Activated CD8-positive, alpha-beta T cell treated with anti-CD3 and anti-CD28 coated beads for 36 hours (primary cell): ENCODE data around the gene TESK2. TPM values are rescaled to one million over a fixed set of nuclear protein-coding genes. Genes with fewer than 3 reads are reported as not detected.
A peak's percentile ranks its signal among the peaks of the same experiment; 100 is the strongest.

Experiments
- ATAC-seq: fragments of 200-7000 bp; cut with Tn5 transposase; one replicate; pipeline ENCODE4 v1.10.0; 2021; ENCODE audit warnings: mild to moderate bottlenecking, moderate library complexity
- CTCF ChIA-PET: fragments of 350-600 bp; sonication (Branson Sonifier 250); formaldehyde crosslinking; loops from one replicate; lab custom pipeline; 2021; ENCODE audit warnings: antibody characterized with exemption; lab: Charles Lee
- POLR2A ChIA-PET: fragments of 350-600 bp; sonication (Branson Sonifier 250); formaldehyde crosslinking; loops from one replicate; lab custom pipeline; 2021; ENCODE audit warnings: antibody characterized with exemption; lab: Charles Lee
- DNase-seq: peaks from one replicate; pipeline ENCODE4 v3.0.0-alpha.2; 2020
- H3K27ac Mint-ChIP-seq: one replicate; pipeline ENCODE4 v1.8.0; 2021; ENCODE audit warnings: mild to moderate bottlenecking, mixed read lengths
- H3K27me3 Mint-ChIP-seq: one replicate; pipeline ENCODE4 v1.8.0; 2021; ENCODE audit warnings: mixed read lengths
- H3K36me3 Mint-ChIP-seq: one replicate; pipeline ENCODE4 v1.8.0; 2021; ENCODE audit warnings: low read depth, mixed read lengths
- H3K4me1 Mint-ChIP-seq: one replicate; pipeline ENCODE4 v1.8.0; 2021; ENCODE audit warnings: low read depth, mixed read lengths
- H3K4me3 Mint-ChIP-seq: one replicate; pipeline ENCODE4 v1.8.0; 2021; ENCODE audit warnings: mild to moderate bottlenecking, moderate library complexity, mixed read lengths
- H3K9me3 Mint-ChIP-seq: one replicate; pipeline ENCODE4 v1.8.0; 2021; ENCODE audit warnings: mixed read lengths
- CTCF ChIP-seq: fragments of 200-600 bp; IDR thresholded peaks from one replicate; pipeline ENCODE4 v1.8.0; 2022; ENCODE audit warnings: antibody characterized with exemption, mild to moderate bottlenecking
- intact Hi-C: fragments of 100-400 bp; cut with micrococcal nuclease; formaldehyde crosslinking; loops from one replicate; pipeline ENCODE4 v1.10.0; 2022
- total RNA-seq, 2 experiments: library from RNA; stranded (reverse); gene quantifications; one replicate each; pipeline ENCODE4 v1.2.3, GENCODE V29; 2021

The TESK2 gene
- total RNA-seq, 2 experiments from 2014 or later = 2.9 to 3.7 TPM

DNA sequence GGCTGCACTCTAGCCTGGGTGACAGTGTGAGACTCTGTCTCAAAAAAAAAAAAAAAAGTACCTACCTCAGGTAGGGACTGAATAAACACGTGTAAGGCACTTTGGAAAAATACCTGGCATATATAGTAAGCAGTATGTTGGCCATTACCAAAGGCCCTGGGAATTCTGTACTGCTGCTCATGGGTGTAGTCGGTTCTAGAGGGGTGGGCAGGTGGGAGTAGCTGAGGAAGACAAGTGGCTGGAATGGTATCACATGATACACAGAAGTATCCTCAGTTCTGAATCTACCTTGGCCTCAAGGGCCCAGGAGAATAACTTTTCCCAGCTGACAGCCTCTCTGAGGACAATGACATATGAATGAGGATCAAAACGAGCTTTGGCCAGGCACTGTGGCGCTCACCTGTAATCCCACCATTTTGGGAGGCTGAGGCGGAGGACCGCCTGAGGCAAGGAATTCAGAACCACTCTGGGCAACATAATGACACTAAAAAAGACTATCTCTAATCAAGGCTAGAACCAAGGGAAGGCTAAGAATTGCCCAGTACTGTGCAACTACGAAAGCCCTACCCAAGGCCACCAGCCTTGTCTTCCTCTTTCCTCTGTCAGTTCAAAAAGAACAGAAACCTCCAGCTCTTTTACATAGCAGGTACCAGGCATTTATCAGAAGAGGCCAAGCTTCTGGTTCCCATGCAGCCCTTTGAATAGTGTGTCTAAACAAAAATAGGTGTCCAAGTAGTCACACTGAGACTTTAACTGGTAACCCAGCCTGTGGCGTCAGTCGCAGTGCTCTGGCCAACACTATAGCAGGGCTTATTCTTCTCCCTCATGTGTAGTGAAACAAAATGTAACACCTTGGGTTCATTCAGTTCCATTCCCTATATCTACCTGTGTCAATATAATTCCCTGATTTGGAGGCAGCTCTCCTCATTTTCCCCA lies 19.3 kb upstream of the TESK2 start:
- POLR2A ChIA-PET = interaction anchor here (1.5 to 7.9 kb wide), 5 partner anchors 8 to 735 kb away, joined by 4 to 63 read pairs (median 14); partner anchors contain the start of genes AKR1A1, CCDC163, MMACHC and PRDX1
- H3K27me3 Mint-ChIP-seq = no peaks in the 10 kb centered on the region
- H3K4me1 Mint-ChIP-seq = peaks cover 2% of the 10 kb centered on the region
- DNase-seq (no peak), ATAC-seq (no peak)
- CTCF ChIA-PET = interaction anchor here (3.0 to 4.9 kb wide), 4 partner anchors 10 to 59 kb away, joined by 14 to 135 read pairs (median 25); partner anchors contain the start of genes CCDC163, MMACHC and PRDX1
- no peak overlapping the region for H3K4me3 Mint-ChIP-seq
- intact Hi-C loops = no loop called here
- no peak for TF ChIP-seq CTCF
- H3K27ac Mint-ChIP-seq = peak overlapping the region; percentile 20
- H3K36me3 Mint-ChIP-seq = peaks cover 53% of the 10 kb centered on the region
- H3K9me3 Mint-ChIP-seq = no peaks in the 10 kb centered on the region

DNA sequence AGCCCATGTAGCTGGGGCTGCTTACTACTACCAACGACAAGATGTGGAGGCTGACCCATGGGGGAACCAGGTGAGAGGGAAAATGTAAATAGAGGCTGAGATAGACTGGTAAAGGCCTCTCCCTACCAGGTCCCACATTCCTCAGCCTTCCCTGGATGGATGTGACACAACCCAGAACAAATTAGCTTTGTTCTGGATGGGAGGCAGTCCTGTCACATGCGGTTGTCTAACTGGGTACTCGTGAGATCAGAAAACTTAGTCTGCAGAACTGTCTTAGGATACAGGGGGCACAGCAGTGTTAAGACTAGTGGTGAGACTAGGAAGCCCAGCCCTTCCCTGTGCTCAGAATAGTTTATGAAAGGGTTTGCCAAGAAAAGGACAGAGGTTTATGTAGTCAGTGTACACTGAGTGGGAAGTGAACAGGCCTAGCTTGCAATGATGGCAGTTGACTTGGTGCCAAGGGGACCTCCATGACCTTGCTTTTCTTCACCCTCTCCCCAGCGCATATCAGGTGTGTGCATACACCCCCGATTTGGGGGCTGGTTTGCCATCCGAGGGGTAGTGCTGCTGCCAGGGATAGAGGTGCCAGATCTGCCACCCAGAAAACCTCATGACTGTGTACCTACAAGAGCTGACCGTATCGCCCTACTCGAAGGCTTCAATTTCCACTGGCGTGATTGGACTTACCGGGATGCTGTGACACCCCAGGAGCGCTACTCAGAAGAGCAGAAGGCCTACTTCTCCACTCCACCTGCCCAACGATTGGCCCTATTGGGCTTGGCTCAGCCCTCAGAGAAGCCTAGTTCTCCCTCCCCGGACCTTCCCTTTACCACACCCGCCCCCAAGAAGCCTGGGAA lies 17.6 kb upstream of the TESK2 start:
- H3K9me3 Mint-ChIP-seq = no peaks in the 10 kb centered on the region
- peaks cover 37% of the 10 kb centered on the region for H3K36me3 Mint-ChIP-seq
- DNase-seq (no peak), ATAC-seq (no peak)
- ChIA-PET POLR2A (interaction anchor here (0.6 to 7.9 kb wide), 9 partner anchors 9 to 59 kb away, joined by 3 to 63 read pairs (median 4); partner anchors contain the start of genes AKR1A1 and PRDX1), CTCF (interaction anchor here (0.9 to 4.9 kb wide), 4 partner anchors 10 to 73 kb away, joined by 3 to 135 read pairs (median 6); no protein-coding TSS in a partner anchor)
- no peak for TF ChIP-seq CTCF
- intact Hi-C loops = no loop called here
- H3K4me3 Mint-ChIP-seq = no peak overlapping the region
- H3K27me3 Mint-ChIP-seq = no peaks in the 10 kb centered on the region
- H3K27ac Mint-ChIP-seq = peak overlapping the region; percentile 6
- H3K4me1 Mint-ChIP-seq = peaks cover 4% of the 10 kb centered on the region

- H3K27me3 Mint-ChIP-seq = no peaks in the 10 kb centered on the region
- no peaks in the 10 kb centered on the region for H3K9me3 Mint-ChIP-seq
- no peak overlapping the region for H3K4me3 Mint-ChIP-seq
- intact Hi-C loops = no loop called here
- no peak for TF ChIP-seq CTCF
- no peak for DNase-seq
- CTCF ChIA-PET = interaction anchor here (0.9 to 3.4 kb wide), 4 partner anchors 11 to 74 kb away, joined by 3 to 10 read pairs (median 4); no protein-coding TSS in a partner anchor
- ATAC-seq = no peak
- peaks cover 33% of the 10 kb centered on the region for H3K36me3 Mint-ChIP-seq
- H3K4me1 Mint-ChIP-seq = peaks cover 4% of the 10 kb centered on the region
- peak overlapping the region; percentile 6 for H3K27ac Mint-ChIP-seq
- POLR2A ChIA-PET = interaction anchor here (0.7 to 7.9 kb wide), 7 partner anchors 9 to 59 kb away, joined by 3 to 63 read pairs (median 4); partner anchors contain the start of genes AKR1A1 and PRDX1
These were observed 16.9 kb upstream of the TESK2 start for GRCh38 chr1:45507893-45508292.

DNA sequence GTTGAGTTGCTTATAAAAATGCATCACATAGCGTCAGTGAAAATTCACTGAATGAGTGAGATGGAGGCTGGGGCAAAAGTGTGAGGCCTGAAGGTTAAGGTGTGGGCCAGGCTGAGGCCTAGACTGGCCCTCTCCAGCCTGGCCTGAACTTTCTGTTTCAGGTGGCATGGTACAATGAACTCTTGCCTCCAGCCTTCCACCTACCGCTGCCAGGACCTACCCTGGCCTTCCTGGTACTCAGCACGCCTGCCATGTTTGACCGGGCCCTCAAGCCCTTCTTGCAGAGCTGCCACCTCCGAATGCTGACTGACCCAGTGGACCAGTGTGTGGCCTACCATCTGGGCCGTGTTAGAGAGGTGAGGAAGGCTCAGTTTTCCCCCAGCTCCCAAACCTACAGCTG lies 16.2 kb upstream of the TESK2 start:
- ChIA-PET POLR2A (interaction anchor here (0.8 to 7.9 kb wide), 4 partner anchors 10 to 60 kb away, joined by 3 to 63 read pairs (median 5); partner anchors contain the start of gene PRDX1), CTCF (interaction anchor here (1.0 to 3.4 kb wide), 3 partner anchors 14 to 74 kb away, joined by 3 to 10 read pairs (median 4); no protein-coding TSS in a partner anchor)
- H3K27ac Mint-ChIP-seq = peak overlapping the region; percentile 6
- no peak for TF ChIP-seq CTCF
- H3K36me3 Mint-ChIP-seq = peaks cover 27% of the 10 kb centered on the region
- intact Hi-C loops = no loop called here
- H3K9me3 Mint-ChIP-seq = no peaks in the 10 kb centered on the region
- no peak for DNase-seq
- peaks cover 2% of the 10 kb centered on the region for H3K4me1 Mint-ChIP-seq
- no peaks in the 10 kb centered on the region for H3K27me3 Mint-ChIP-seq
- ATAC-seq = no peak
- no peak overlapping the region for H3K4me3 Mint-ChIP-seq
